CD14-positive monocyte (primary cell): ENCODE measurements around the gene CLK3. TPM values are rescaled to one million over a fixed set of nuclear protein-coding genes. Genes with fewer than 3 reads are reported as not detected.

ENCODE experiments used
- DNase-seq, 3 donors: peaks; one replicate each; pipeline ENCODE4 v3.0.0-alpha.2; 2011 to 2022
- H2AFZ ChIP-seq: 2 replicates; pipeline ENCODE4 v1.6.0; 2012; ENCODE audit warnings: mild to moderate bottlenecking, low read depth, low read length, inconsistent platforms; ENCODE audit not compliant: insufficient read depth, poor library complexity, severe bottlenecking
- H3K27ac ChIP-seq, 2 donors: 1 replicate in 1 of 2; 2 replicates in 1 of 2; pipeline ENCODE4 v1.5.1; 2012 to 2013; ENCODE audit warnings: low read length in 2 of 2, control low read depth in 1 of 2, inconsistent platforms in 1 of 2, low read depth in 1 of 2, mild to moderate bottlenecking in 1 of 2
- H3K27me3 ChIP-seq, 2 donors: one replicate each; pipeline versions ENCODE4 v1.6.0 to v1.6.1; 2011 to 2013; ENCODE audit warnings: low read length in 2 of 2; ENCODE audit not compliant: control insufficient read depth in 2 of 2, insufficient read depth in 2 of 2
- H3K36me3 ChIP-seq, 2 donors: replicated peaks in 1 of 2; 1 replicate in 1 of 2; 2 replicates in 1 of 2; pipeline versions ENCODE4 v1.5.1 to v1.6.1; 2012 to 2013; ENCODE audit warnings: low read length in 2 of 2, control low read depth in 1 of 2, inconsistent platforms in 1 of 2, mild to moderate bottlenecking in 1 of 2; ENCODE audit not compliant: insufficient read depth in 2 of 2, control insufficient read depth in 1 of 2
- H3K4me1 ChIP-seq, 2 donors: 1 replicate in 1 of 2; 2 replicates in 1 of 2; pipeline versions ENCODE4 v1.5.1 to v1.6.1; 2012 to 2013; ENCODE audit warnings: low read length in 2 of 2, control low read depth in 1 of 2, inconsistent platforms in 1 of 2, mild to moderate bottlenecking in 1 of 2, moderate library complexity in 1 of 2; ENCODE audit not compliant: insufficient read depth in 2 of 2, control insufficient read depth in 1 of 2
- H3K4me2 ChIP-seq: replicated peaks from 2 replicates; pipeline ENCODE3; 2012; ENCODE audit warnings: low read length, moderate library complexity, mild to moderate bottlenecking; ENCODE audit not compliant: poor library complexity, severe bottlenecking; ENCODE audit errors: extremely low read depth
- H3K4me3 ChIP-seq, 3 experiments: fragments of 200-600 bp in 1 of 3; sonication (generic) in 1 of 3; replicated peaks in 1 of 3; 1 replicate in 2 of 3; 2 replicates in 1 of 3; pipeline ENCODE4 v1.5.1; 2011 to 2013; ENCODE audit warnings: low read length in 3 of 3, mild to moderate bottlenecking in 3 of 3, control low read depth in 2 of 3, low read depth in 2 of 3, inconsistent platforms in 1 of 3, moderate library complexity in 1 of 3
- H3K79me2 ChIP-seq: 2 replicates; pipeline ENCODE4 v1.6.0; 2012; ENCODE audit warnings: mild to moderate bottlenecking, control low read depth, inconsistent platforms, low read length, moderate library complexity; ENCODE audit not compliant: insufficient read depth
- H3K9ac ChIP-seq: 2 replicates; pipeline ENCODE4 v1.6.0; 2017; ENCODE audit warnings: low read length, mild to moderate bottlenecking; ENCODE audit not compliant: insufficient read depth, poor library complexity, severe bottlenecking
- H3K9me3 ChIP-seq, 2 donors: replicated peaks in 1 of 2; 1 replicate in 1 of 2; 2 replicates in 1 of 2; pipeline versions ENCODE4 v1.5.1 to v1.6.1; 2012 to 2013; ENCODE audit warnings: low read length in 2 of 2, control low read depth in 1 of 2; ENCODE audit not compliant: control insufficient read depth in 1 of 2, insufficient read depth in 1 of 2
- H4K20me1 ChIP-seq: 2 replicates; pipeline ENCODE4 v1.6.0; 2012; ENCODE audit warnings: mild to moderate bottlenecking, low read length, control low read depth, moderate library complexity; ENCODE audit not compliant: insufficient read depth
- H3K27ac Mint-ChIP-seq, 7 donors: one replicate each; pipeline ENCODE4 v1.8.0; 2020; ENCODE audit warnings: mild to moderate bottlenecking in 7 of 7, mixed read lengths in 7 of 7, moderate library complexity in 6 of 7, inconsistent platforms in 2 of 7
- H3K27me3 Mint-ChIP-seq, 3 donors: one replicate each; pipeline ENCODE4 v1.8.0; 2021 to 2022; ENCODE audit warnings: low read depth in 3 of 3, mild to moderate bottlenecking in 3 of 3, mixed read lengths in 3 of 3, moderate library complexity in 3 of 3, inconsistent platforms in 1 of 3
- H3K36me3 Mint-ChIP-seq, 2 donors: one replicate each; pipeline ENCODE4 v1.8.0; 2020; ENCODE audit warnings: mixed read lengths in 2 of 2, inconsistent platforms in 1 of 2, mild to moderate bottlenecking in 1 of 2
- H3K4me1 Mint-ChIP-seq: one replicate; pipeline ENCODE4 v1.8.0; 2020; ENCODE audit warnings: mild to moderate bottlenecking, mixed read lengths
- H3K4me3 Mint-ChIP-seq, 2 donors: one replicate each; pipeline ENCODE4 v1.8.0; 2020; ENCODE audit warnings: mild to moderate bottlenecking in 2 of 2, mixed read lengths in 2 of 2, moderate library complexity in 1 of 2
- H3K9me3 Mint-ChIP-seq, 7 donors: one replicate each; pipeline ENCODE4 v1.8.0; 2020 to 2022; ENCODE audit warnings: mixed read lengths in 7 of 7, mild to moderate bottlenecking in 6 of 7, moderate library complexity in 6 of 7, inconsistent platforms in 2 of 7
- CTCF ChIP-seq: fragments of 200-600 bp; IDR thresholded peaks from one replicate; pipeline ENCODE4 v1.8.0; 2022; ENCODE audit warnings: antibody characterized with exemption, mild to moderate bottlenecking
- WGBS: methylation state at CpG from one replicate; pipeline ENCODE4 v1.1.5; 2013; ENCODE audit warnings: missing lambda C conversion rate; ENCODE audit not compliant: insufficient coverage; 5-methylcytosine and 5-hydroxymethylcytosine counted together
- intact Hi-C, 2 donors: fragments of 100-400 bp; cut with micrococcal nuclease; formaldehyde crosslinking; loops; one replicate each; pipeline versions ENCODE4 v1.15.0 to v1.15.1; 2023
- polyA plus RNA-seq, 3 donors: library from polyadenylated mRNA; depleted of rRNA in 1 of 3; unstranded in 2 of 3; stranded (reverse) in 1 of 3; fragments of 300-500 nt in 2 of 3; fragments of >200 nt in 1 of 3; fragmentation: Illumina TruSeq in 2 of 3; gene quantifications; 1 replicate in 2 of 3; 2 replicates in 1 of 3; pipeline ENCODE4 v1.2.3, GENCODE V29; 2012 to 2021

CLK3 gene
- polyA plus RNA-seq, 3 donors, result 27.6 to 354 (median 33.2) TPM

DNA sequence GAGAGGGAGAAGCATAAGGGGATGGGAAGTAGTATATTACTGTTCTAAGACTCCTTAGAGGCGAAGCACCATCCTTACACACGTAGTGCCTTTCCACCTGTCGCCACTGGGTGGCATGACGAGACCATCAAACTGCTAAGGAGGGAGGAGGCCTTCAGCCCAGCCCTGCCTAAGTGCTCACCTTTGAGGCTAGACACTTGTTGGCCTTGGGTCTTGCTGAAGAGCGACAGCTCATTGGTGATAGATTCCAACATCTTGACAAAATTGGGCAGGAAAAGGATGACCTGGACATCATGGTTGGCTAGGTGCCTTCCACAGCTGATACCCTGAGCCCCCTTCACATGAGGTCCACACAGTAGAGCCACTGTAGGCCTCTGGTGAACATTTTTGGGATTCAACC, 19.6 kb downstream of the CLK3 start:
- DNase-seq, result peak; percentile 59 to 71 (median 69)
- H3K27me3 ChIP-seq, result no peaks in the 10 kb centered on the region

GRCh38 chr15:74636984-74637383, 21.3 kb downstream of the CLK3 start:
- Histone ChIP-seq H3K27me3 (no peaks in the 10 kb centered on the region), H3K4me3 (no peak overlapping the region), H4K20me1 (peaks cover 57% of the 10 kb centered on the region), H3K9ac (no peak overlapping the region), H3K4me2 (no peak overlapping the region), H3K79me2 (no peaks in the 10 kb centered on the region), H2AFZ (no peak overlapping the region), H3K36me3 (peaks cover 89 to 99% of the 10 kb centered on the region in 2 donors), H3K4me1 (no peaks in the 10 kb centered on the region), H3K27ac (no peak overlapping the region), H3K9me3 (no peaks in the 10 kb centered on the region)
- WGBS, result no CpG with 5 or more reads among the region's 1 CpG
- peaks cover 7% of the 10 kb centered on the region for H3K4me1 Mint-ChIP-seq
- H3K4me3 Mint-ChIP-seq, result no peak overlapping the region
- H3K27me3 Mint-ChIP-seq, result peaks cover 0 to 2% (median 0%) of the 10 kb centered on the region in 3 donors
- intact Hi-C loops, result loop anchor here (10.0 kb wide), 1 partner anchor 168 kb away; no protein-coding TSS in a partner anchor
- DNase-seq, result no peak
- H3K27ac Mint-ChIP-seq, result no peak overlapping the region
- H3K36me3 Mint-ChIP-seq, result peaks cover 85 to 90% of the 10 kb centered on the region in 2 donors
- TF ChIP-seq CTCF, result no peak
- H3K9me3 Mint-ChIP-seq, result no peaks in the 10 kb centered on the region

More for the DNA sequence above, 19.6 kb downstream of the CLK3 start:
- 86% methylated on average over 1 of the region's 5 CpGs for WGBS
- H3K4me3 Mint-ChIP-seq, result no peak overlapping the region
- Histone ChIP-seq H3K36me3 (peaks cover 95 to 100% of the 10 kb centered on the region in 2 donors), H3K9me3 (no peaks in the 10 kb centered on the region), H3K9ac (no peak overlapping the region), H3K4me3 (no peak overlapping the region), H3K4me1 (no peaks in the 10 kb centered on the region), H2AFZ (no peak overlapping the region), H3K79me2 (no peaks in the 10 kb centered on the region), H3K27ac (no peak overlapping the region), H4K20me1 (peaks cover 57% of the 10 kb centered on the region), H3K4me2 (no peak overlapping the region)
- H3K27ac Mint-ChIP-seq, result no peak overlapping the region
- intact Hi-C loops, result loop anchor here (1.0 to 10.0 kb wide), 3 partner anchors 134 to 170 kb away; no protein-coding TSS in a partner anchor
- no peaks in the 10 kb centered on the region for H3K9me3 Mint-ChIP-seq
- peaks cover 0 to 2% (median 0%) of the 10 kb centered on the region in 3 donors for H3K27me3 Mint-ChIP-seq
- no peaks in the 10 kb centered on the region for H3K4me1 Mint-ChIP-seq
- peak; percentile 97 for TF ChIP-seq CTCF
- H3K36me3 Mint-ChIP-seq, result peaks cover 80 to 95% of the 10 kb centered on the region in 2 donors
